ENCODE measurements around the gene RRP36.
"Not testable (repeated sequence)": the region's sequence is repeated elsewhere in the genome, so short reads cannot be mapped to it uniquely, and the experiment has no call there.

The RRP36 gene

GRCh38 chr6:43037706-43038105 lies 16.3 kb downstream of the RRP36 start:
- no peak for DNase-seq (ENCODE audit: low spot score)
- no peak for TF ChIP-seq CTCF (IDR thresholded peaks at IDR 0.05)
- Histone ChIP-seq H3K4me3 (no peak overlapping the region), H3K27ac (no peak overlapping the region)

GRCh38 chr6:43038727-43039126 lies 17.3 kb downstream of the RRP36 start:
- no peak for TF ChIP-seq CTCF (IDR thresholded peaks at IDR 0.05)
- H3K27ac ChIP-seq: no peak overlapping the region
- DNase-seq (ENCODE audit: low spot score): no peak

GRCh38 chr6:43040542-43041257 lies 19.3 kb downstream of the RRP36 start:
- Histone ChIP-seq H3K27ac (no peak overlapping the region), H3K4me3 (no peak overlapping the region)
- DNase-seq (ENCODE audit: low spot score): no peak
- no peak for TF ChIP-seq CTCF (IDR thresholded peaks at IDR 0.05)

More at GRCh38 chr6:43038727-43039126, 17.3 kb downstream of the RRP36 start:
- no peak overlapping the region for H3K4me3 ChIP-seq

- not testable (repeated sequence) for DNase-seq (ENCODE audit: low spot score); H3K4me3 ChIP-seq; H3K27ac ChIP-seq
Observed at GRCh38 chr6:43041475-43041874, 20.1 kb downstream of the RRP36 start.

- no peak for TF ChIP-seq CTCF (IDR thresholded peaks at IDR 0.05)
- H3K27ac ChIP-seq: no peak overlapping the region
- no peak for DNase-seq (ENCODE audit: low spot score)
- no peak overlapping the region for H3K4me3 ChIP-seq
Observed at GRCh38 chr6:43043310-43043709, 21.9 kb downstream of the RRP36 start.

GRCh38 chr6:43045371-43045930 lies 24.0 kb downstream of the RRP36 start:
- H3K4me3 ChIP-seq: no peak overlapping the region
- no peak for TF ChIP-seq CTCF (IDR thresholded peaks at IDR 0.05)
- no peak overlapping the region for H3K27ac ChIP-seq
- no peak for DNase-seq (ENCODE audit: low spot score)

- no peak for TF ChIP-seq CTCF (IDR thresholded peaks at IDR 0.05)
- no peak for DNase-seq (ENCODE audit: low spot score)
- H3K4me3 ChIP-seq: no peak overlapping the region
Observed at GRCh38 chr6:43047998-43048397, 26.6 kb downstream of the RRP36 start.

More at GRCh38 chr6:43047998-43048397, 26.6 kb downstream of the RRP36 start:
- no peak overlapping the region for H3K27ac ChIP-seq

All from coronary artery (tissue), 2 donors.